B cell (primary cell): ENCODE results near the gene TMEM120B. TPM values are rescaled to one million over a fixed set of nuclear protein-coding genes. Genes with fewer than 3 reads are reported as not detected.
"Not testable (repeated sequence)": the region's sequence is repeated elsewhere in the genome, so short reads cannot be mapped to it uniquely, and the experiment has no call there.

ENCODE experiments used
- ATAC-seq: fragments of 200-7000 bp; cut with Tn5 transposase; one replicate; pipeline ENCODE4 v1.10.0; 2021; ENCODE audit warnings: low read depth, mild to moderate bottlenecking, moderate number of reproducible peaks, moderate library complexity
- CTCF ChIA-PET: fragments of 350-600 bp; sonication (Branson Sonifier 250); formaldehyde crosslinking; loops from one replicate; lab custom pipeline; 2021; ENCODE audit warnings: antibody characterized with exemption, inconsistent platforms; lab: Charles Lee
- POLR2A ChIA-PET: fragments of 350-600 bp; sonication (Branson Sonifier 250); formaldehyde crosslinking; loops from one replicate; lab custom pipeline; 2021; ENCODE audit warnings: antibody characterized with exemption; lab: Charles Lee
- DNase-seq: peaks from one replicate; pipeline ENCODE4 v3.0.0; 2013
- H2AFZ ChIP-seq: 2 replicates; pipeline ENCODE4 v1.6.1; 2012; ENCODE audit warnings: mild to moderate bottlenecking, low read depth, low read length; ENCODE audit not compliant: insufficient read depth, poor library complexity, severe bottlenecking
- H3K27ac ChIP-seq, 2 donors: 1 replicate in 1 of 2; 2 replicates in 1 of 2; pipeline ENCODE4 v1.5.1; 2012 to 2013; ENCODE audit warnings: low read length in 2 of 2, mild to moderate bottlenecking in 2 of 2, moderate library complexity in 1 of 2
- H3K27me3 ChIP-seq, 4 experiments: fragments of 200-600 bp in 1 of 4; sonication (generic) in 1 of 4; replicated peaks in 1 of 4; 1 replicate in 2 of 4; 2 replicates in 2 of 4; pipeline versions ENCODE4 v1.6.1 to v1.7.0; 2013 to 2016; ENCODE audit warnings: low read length in 3 of 4, mild to moderate bottlenecking in 2 of 4, mixed read lengths in 1 of 4, moderate library complexity in 1 of 4; ENCODE audit not compliant: insufficient read depth in 4 of 4, control insufficient read depth in 3 of 4; ENCODE audit errors: control extremely low read depth in 1 of 4
- H3K36me3 ChIP-seq, 2 experiments: replicated peaks in 1 of 2; 1 replicate in 1 of 2; 2 replicates in 1 of 2; pipeline versions ENCODE4 v1.6.1 to v1.7.1; 2013; ENCODE audit warnings: low read length in 1 of 2; ENCODE audit not compliant: insufficient read depth in 2 of 2, control insufficient read depth in 1 of 2; ENCODE audit errors: control extremely low read depth in 1 of 2, extremely low read depth in 1 of 2
- H3K4me1 ChIP-seq, 2 donors: fragments of 200-600 bp in 1 of 2; sonication (generic) in 1 of 2; 1 replicate in 1 of 2; 2 replicates in 1 of 2; pipeline versions ENCODE4 v1.5.1 to v1.6.1; 2013 to 2017; ENCODE audit warnings: low read length in 2 of 2; ENCODE audit not compliant: control insufficient read depth in 2 of 2, insufficient read depth in 2 of 2
- H3K4me2 ChIP-seq: replicated peaks from 2 replicates; pipeline ENCODE3; 2012; ENCODE audit warnings: mild to moderate bottlenecking, low read depth, low read length; ENCODE audit not compliant: poor library complexity, severe bottlenecking
- H3K4me3 ChIP-seq, 5 experiments: fragments of 200-600 bp in 1 of 5; sonication (generic) in 1 of 5; 1 replicate in 3 of 5; 2 replicates in 2 of 5; pipeline versions ENCODE4 v1.5.1 to v1.7.0; 2011 to 2016; ENCODE audit warnings: low read length in 4 of 5, mild to moderate bottlenecking in 4 of 5, low read depth in 2 of 5, control low read depth in 1 of 5, moderate library complexity in 1 of 5; ENCODE audit not compliant: insufficient read depth in 1 of 5; ENCODE audit errors: control extremely low read depth in 1 of 5, extremely low read depth in 1 of 5
- H3K79me2 ChIP-seq: fragments of 200-600 bp; sonication (generic); one replicate; pipeline ENCODE4 v1.6.0; 2016; ENCODE audit warnings: low read length; ENCODE audit not compliant: control insufficient read depth, insufficient read depth
- H3K9ac ChIP-seq: fragments of 200-600 bp; sonication (generic); 2 replicates; pipeline ENCODE4 v1.6.1; 2017; ENCODE audit warnings: mild to moderate bottlenecking, low read length, moderate library complexity
- H3K9me3 ChIP-seq, 3 donors: one replicate each; pipeline versions ENCODE4 v1.6.1 to v1.7.1; 2013; ENCODE audit warnings: low read length in 2 of 3; ENCODE audit not compliant: control insufficient read depth in 2 of 3, insufficient read depth in 1 of 3; ENCODE audit errors: control extremely low read depth in 1 of 3
- H4K20me1 ChIP-seq: 2 replicates; pipeline ENCODE4 v1.6.0; 2012; ENCODE audit warnings: mild to moderate bottlenecking, low read length; ENCODE audit not compliant: insufficient read depth, control insufficient read depth, poor library complexity, severe bottlenecking
- H3K27ac Mint-ChIP-seq: one replicate; pipeline ENCODE4 v1.8.0; 2021; ENCODE audit warnings: mixed read lengths
- H3K27me3 Mint-ChIP-seq: one replicate; pipeline ENCODE4 v1.8.0; 2021; ENCODE audit warnings: mixed read lengths
- H3K4me1 Mint-ChIP-seq: one replicate; pipeline ENCODE4 v1.8.0; 2021; ENCODE audit warnings: mixed read lengths
- H3K4me3 Mint-ChIP-seq: one replicate; pipeline ENCODE4 v1.8.0; 2021; ENCODE audit warnings: mixed read lengths
- H3K9me3 Mint-ChIP-seq: one replicate; pipeline ENCODE4 v1.8.0; 2022; ENCODE audit warnings: mixed read lengths; ENCODE audit not compliant: insufficient read depth
- CTCF ChIP-seq: fragments of 200-600 bp; IDR thresholded peaks from one replicate; pipeline ENCODE4 v1.8.0; 2022; ENCODE audit warnings: antibody characterized with exemption, mild to moderate bottlenecking
- EZH2 ChIP-seq: IDR thresholded peaks from 2 replicates; pipeline ENCODE4 v1.6.1; 2012; ENCODE audit warnings: borderline replicate concordance, low read depth, mild to moderate bottlenecking, moderate library complexity, low read length; ENCODE audit not compliant: insufficient read depth, poor library complexity, severe bottlenecking
- whole genome bisulfite sequencing: methylation state at CpG from one replicate; pipeline ENCODE4 v1.1.5; 2013; ENCODE audit warnings: missing lambda C conversion rate; ENCODE audit not compliant: insufficient coverage; 5-methylcytosine and 5-hydroxymethylcytosine counted together
- intact Hi-C: fragments of 100-400 bp; cut with micrococcal nuclease; formaldehyde crosslinking; loops from one replicate; pipeline ENCODE4 v1.10.0; 2022
- polyA plus RNA-seq: library from polyadenylated mRNA; depleted of rRNA; stranded (reverse); fragments of >200 nt; gene quantifications from 2 replicates; pipeline ENCODE4 v1.2.3, GENCODE V29; 2012
- total RNA-seq, 2 donors: library from RNA; stranded (reverse); fragments of 120-200 nt in 1 of 2; gene quantifications; 1 replicate in 1 of 2; 2 replicates in 1 of 2; pipeline versions ENCODE4 v1.2.3 to v1.2.4, GENCODE V29; 2013 to 2022

TMEM120B gene
- total and polyA plus RNA-seq, 2 donors (not counting 1 experiment from before 2014, with no cell fraction given): 9.2 to 9.7 TPM

- no peaks in the 10 kb centered on the region for H3K79me2 ChIP-seq
- H3K27ac ChIP-seq: no peak overlapping the region
- no peak overlapping the region for H2AFZ ChIP-seq
- ATAC-seq (no peak), DNase-seq (no peak)
- no peak for TF ChIP-seq CTCF
- TF ChIP-seq EZH2: no peak
- Mint-ChIP-seq H3K27ac (no peak overlapping the region), H3K27me3 (no peaks in the 10 kb centered on the region), H3K4me3 (no peak overlapping the region), H3K9me3 (no peaks in the 10 kb centered on the region), H3K4me1 (peaks cover 2% of the 10 kb centered on the region)
- intact Hi-C loops: no loop called here
- no peak overlapping the region for H3K4me2 ChIP-seq
- CTCF ChIA-PET: no interaction called here
- no peak overlapping the region for H3K9ac ChIP-seq
- H3K4me3 ChIP-seq: no peak overlapping the region
- H3K9me3 ChIP-seq: no peaks in the 10 kb centered on the region
- H3K27me3 ChIP-seq: no peaks in the 10 kb centered on the region
- 100% methylated on average over 3 of the region's 3 CpGs for WGBS
- no peaks in the 10 kb centered on the region for H3K4me1 ChIP-seq
- no peaks in the 10 kb centered on the region for H3K36me3 ChIP-seq
- no peaks in the 10 kb centered on the region for H4K20me1 ChIP-seq
- POLR2A ChIA-PET: no interaction called here
Measured at GRCh38 chr12:121755591-121755990, 43.0 kb downstream of the TMEM120B start.

GRCh38 chr12:121758536-121758935, 46.0 kb downstream of the TMEM120B start:
- H3K36me3 ChIP-seq, H2AFZ ChIP-seq, H4K20me1 ChIP-seq, ATAC-seq, H3K27me3 ChIP-seq, H3K4me1 Mint-ChIP-seq, H3K4me1 ChIP-seq, intact Hi-C loops, H3K27ac Mint-ChIP-seq, H3K9me3 Mint-ChIP-seq, H3K27ac ChIP-seq, H3K9me3 ChIP-seq, POLR2A ChIA-PET, H3K4me3 Mint-ChIP-seq, H3K4me3 ChIP-seq, H3K9ac ChIP-seq, H3K4me2 ChIP-seq, H3K79me2 ChIP-seq, H3K27me3 Mint-ChIP-seq, DNase-seq: not testable (repeated sequence)
- 88% methylated on average over 8 of the region's 22 CpGs for WGBS
- CTCF ChIA-PET: interaction anchor here (0.6 kb wide), 1 partner anchor 28 kb away, joined by 3 read pairs; no protein-coding TSS in a partner anchor
